Gastrocnemius medialis (tissue), 4 donors: ENCODE measurements around the gene PSMA6. TPM values are rescaled to one million over a fixed set of nuclear protein-coding genes. Genes with fewer than 3 reads are reported as not detected.

Experiments
- ATAC-seq, 2 donors: fragments of 150-250 bp; one replicate each; pipeline ENCODE4 v1.9.1; 2016
- DNase-seq, 2 donors: peaks; one replicate each; pipeline ENCODE4 v3.0.0-alpha.2; 2019
- H3K27ac ChIP-seq, 4 donors: fragments of 200-600 bp; sonication (generic); 1 replicate in 1 of 4; 2 replicates in 3 of 4; pipeline ENCODE4 v1.5.1; 2016 to 2018; ENCODE audit warnings: mild to moderate bottlenecking in 2 of 4, moderate library complexity in 1 of 4
- H3K27me3 ChIP-seq, 3 donors: fragments of 200-600 bp; sonication (generic) in 2 of 3; 1 replicate in 1 of 3; 2 replicates in 2 of 3; pipeline versions ENCODE4 v1.5.1 to v1.6.0; 2016 to 2019; ENCODE audit warnings: mild to moderate bottlenecking in 1 of 3, moderate library complexity in 1 of 3
- H3K36me3 ChIP-seq, 2 donors: fragments of 200-600 bp; sonication (generic) in 1 of 2; one replicate each; pipeline ENCODE4 v1.5.1; 2017 to 2018
- H3K4me1 ChIP-seq, 2 donors: fragments of 200-600 bp; sonication (generic) in 1 of 2; one replicate each; pipeline ENCODE4 v1.5.1; 2016 to 2017; ENCODE audit warnings: mild to moderate bottlenecking in 2 of 2
- H3K4me3 ChIP-seq, 4 donors: fragments of 200-600 bp; sonication (generic) in 3 of 4; 1 replicate in 1 of 4; 2 replicates in 3 of 4; pipeline ENCODE4 v1.5.1; 2016 to 2019; ENCODE audit warnings: mild to moderate bottlenecking in 2 of 4
- H3K9me3 ChIP-seq, 3 donors: fragments of 200-600 bp; sonication (generic) in 2 of 3; 1 replicate in 1 of 3; 2 replicates in 2 of 3; pipeline ENCODE4 v1.5.1; 2016 to 2019
- POLR2A ChIP-seq, 2 donors: fragments of 450-650 bp; IDR thresholded peaks; one replicate each; pipeline ENCODE4 v1.6.1; 2017; ENCODE audit warnings: antibody characterized with exemption in 2 of 2, mild to moderate bottlenecking in 2 of 2, moderate library complexity in 2 of 2
- in situ Hi-C, 4 donors: fragments of 200-750 bp; cut with MboI; loops; one replicate each; pipeline versions ENCODE4 v1.15.0 to v1.8.0; 2017; ENCODE audit warnings: low sequenced_read_pairs in 4 of 4
- intact Hi-C: fragments of 100-400 bp; cut with DNase I; formaldehyde crosslinking; loops from one replicate; pipeline ENCODE4 v1.15.1; 2023; ENCODE audit warnings: low total_unique reads
- total RNA-seq, 4 donors: library from RNA; depleted of rRNA; stranded (reverse); fragments of >200 nt; gene quantifications; one replicate each; pipeline versions ENCODE4 v1.1.0 to v1.2.3, GENCODE V29; 2016
- TF ChIP-seq, protein P1 (sequence below), 5 experiments: fragments of 450-650 bp in 3 of 5; fragments of 200-600 bp in 2 of 5; sonication (generic) in 2 of 5; IDR thresholded peaks in 4 of 5; conservative IDR thresholded peaks in 1 of 5; 1 replicate in 4 of 5; 2 replicates in 1 of 5; pipeline ENCODE4 v1.5.1; 2016 to 2019; ENCODE audit warnings: antibody characterized with exemption in 5 of 5, mild to moderate bottlenecking in 3 of 5, moderate library complexity in 3 of 5

The PSMA6 gene
- total RNA-seq, 4 donors from 2014 or later, result 323 to 502 (median 464) TPM

DNA sequence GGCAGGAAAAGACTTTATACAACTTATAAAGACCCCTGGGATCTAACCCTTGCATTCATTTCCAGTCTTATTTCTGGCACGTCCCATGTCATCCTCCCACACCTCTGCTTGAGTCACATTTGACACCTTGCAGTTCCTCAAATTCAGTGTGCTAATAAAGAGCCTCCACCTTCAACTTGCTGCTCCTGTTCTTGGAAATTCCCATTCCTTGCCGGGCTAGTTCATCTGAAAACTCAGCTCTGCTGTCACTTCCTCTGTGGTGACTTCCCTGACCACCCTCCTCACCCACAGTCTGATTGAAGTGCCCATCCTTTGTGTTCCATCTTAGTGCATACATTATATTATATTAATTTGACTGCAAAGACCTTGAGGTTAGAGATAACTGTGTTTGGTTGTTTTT is 37.4 kb upstream of the PSMA6 start:
- Histone ChIP-seq H3K4me1 (peaks cover 0 to 5% of the 10 kb centered on the region in 2 donors), H3K27ac (no peak overlapping the region), H3K36me3 (no peaks in the 10 kb centered on the region), H3K9me3 (no peaks in the 10 kb centered on the region), H3K27me3 (no peaks in the 10 kb centered on the region), H3K4me3 (no peak overlapping the region)
- intact Hi-C loops, result no loop called here
- no peak for ATAC-seq
- TF ChIP-seq, protein P1, sequence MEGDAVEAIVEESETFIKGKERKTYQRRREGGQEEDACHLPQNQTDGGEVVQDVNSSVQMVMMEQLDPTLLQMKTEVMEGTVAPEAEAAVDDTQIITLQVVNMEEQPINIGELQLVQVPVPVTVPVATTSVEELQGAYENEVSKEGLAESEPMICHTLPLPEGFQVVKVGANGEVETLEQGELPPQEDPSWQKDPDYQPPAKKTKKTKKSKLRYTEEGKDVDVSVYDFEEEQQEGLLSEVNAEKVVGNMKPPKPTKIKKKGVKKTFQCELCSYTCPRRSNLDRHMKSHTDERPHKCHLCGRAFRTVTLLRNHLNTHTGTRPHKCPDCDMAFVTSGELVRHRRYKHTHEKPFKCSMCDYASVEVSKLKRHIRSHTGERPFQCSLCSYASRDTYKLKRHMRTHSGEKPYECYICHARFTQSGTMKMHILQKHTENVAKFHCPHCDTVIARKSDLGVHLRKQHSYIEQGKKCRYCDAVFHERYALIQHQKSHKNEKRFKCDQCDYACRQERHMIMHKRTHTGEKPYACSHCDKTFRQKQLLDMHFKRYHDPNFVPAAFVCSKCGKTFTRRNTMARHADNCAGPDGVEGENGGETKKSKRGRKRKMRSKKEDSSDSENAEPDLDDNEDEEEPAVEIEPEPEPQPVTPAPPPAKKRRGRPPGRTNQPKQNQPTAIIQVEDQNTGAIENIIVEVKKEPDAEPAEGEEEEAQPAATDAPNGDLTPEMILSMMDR (IDR thresholded peaks at IDR 0.05 in 4 of 5, conservative IDR thresholded peaks at IDR 0.05 in 1 of 5), result no peak
- TF ChIP-seq POLR2A (IDR thresholded peaks at IDR 0.05), result no peak
- in situ Hi-C loops, result no loop called here
- no peak for DNase-seq

GRCh38 chr14:35255711-35256110 is 36.5 kb upstream of the PSMA6 start:
- in situ Hi-C loops, result no loop called here
- H3K27me3 ChIP-seq, result no peaks in the 10 kb centered on the region
- H3K36me3 ChIP-seq, result no peaks in the 10 kb centered on the region
- intact Hi-C loops, result no loop called here
- H3K9me3 ChIP-seq, result no peaks in the 10 kb centered on the region
- no peak for TF ChIP-seq POLR2A (IDR thresholded peaks at IDR 0.05)
- TF ChIP-seq, protein P1 (IDR thresholded peaks at IDR 0.05 in 4 of 5, conservative IDR thresholded peaks at IDR 0.05 in 1 of 5), result no peak
- H3K27ac ChIP-seq, result no peak overlapping the region
- no peak for ATAC-seq
- no peak for DNase-seq
- H3K4me3 ChIP-seq, result no peak overlapping the region
- peaks cover 0 to 5% of the 10 kb centered on the region in 2 donors for H3K4me1 ChIP-seq

GRCh38 chr14:35257809-35258208 is 34.4 kb upstream of the PSMA6 start:
- intact Hi-C loops (no loop called here), in situ Hi-C loops (no loop called here)
- DNase-seq, result no peak
- Histone ChIP-seq H3K4me1 (peaks cover 0 to 5% of the 10 kb centered on the region in 2 donors), H3K36me3 (no peaks in the 10 kb centered on the region), H3K4me3 (no peak overlapping the region), H3K9me3 (no peaks in the 10 kb centered on the region), H3K27ac (no peak overlapping the region), H3K27me3 (no peaks in the 10 kb centered on the region)
- ATAC-seq, result no peak
- TF ChIP-seq, protein P1 (IDR thresholded peaks at IDR 0.05 in 4 of 5, conservative IDR thresholded peaks at IDR 0.05 in 1 of 5), result no peak
- no peak for TF ChIP-seq POLR2A (IDR thresholded peaks at IDR 0.05)

GRCh38 chr14:35258420-35258819 is 33.8 kb upstream of the PSMA6 start:
- ATAC-seq (no peak), DNase-seq (no peak)
- in situ Hi-C loops (no loop called here), intact Hi-C loops (no loop called here)
- H3K27ac ChIP-seq, result no peak overlapping the region
- H3K36me3 ChIP-seq, result no peaks in the 10 kb centered on the region
- TF ChIP-seq POLR2A (IDR thresholded peaks at IDR 0.05), result no peak
- TF ChIP-seq, protein P1 (IDR thresholded peaks at IDR 0.05 in 4 of 5, conservative IDR thresholded peaks at IDR 0.05 in 1 of 5), result no peak
- no peak overlapping the region for H3K4me3 ChIP-seq
- H3K9me3 ChIP-seq, result no peaks in the 10 kb centered on the region
- peaks cover 0 to 5% of the 10 kb centered on the region in 2 donors for H3K4me1 ChIP-seq
- no peaks in the 10 kb centered on the region for H3K27me3 ChIP-seq

GRCh38 chr14:35261774-35262173 is 30.4 kb upstream of the PSMA6 start:
- no peaks in the 10 kb centered on the region for H3K27me3 ChIP-seq
- no peak overlapping the region for H3K4me3 ChIP-seq
- in situ Hi-C loops, result no loop called here
- intact Hi-C loops, result loop anchor here (2.0 kb wide), 1 partner anchor 151 kb away; no protein-coding TSS in a partner anchor
- no peak for DNase-seq
- no peaks in the 10 kb centered on the region for H3K36me3 ChIP-seq
- no peak overlapping the region for H3K27ac ChIP-seq
- H3K9me3 ChIP-seq, result no peaks in the 10 kb centered on the region
- peaks cover 0 to 5% of the 10 kb centered on the region in 2 donors for H3K4me1 ChIP-seq
- TF ChIP-seq, protein P1 (IDR thresholded peaks at IDR 0.05 in 4 of 5, conservative IDR thresholded peaks at IDR 0.05 in 1 of 5), result peak in 3 of 5 experiments; percentile 14 to 52 (median 43)
- TF ChIP-seq POLR2A (IDR thresholded peaks at IDR 0.05), result no peak
- peak in 1 of 2 donors; percentile 78 for ATAC-seq
